PC-9 (cell line): ENCODE data around the gene ZNF420. TPM values are rescaled to one million over a fixed set of nuclear protein-coding genes. Genes with fewer than 3 reads are reported as not detected.
"Not testable (repeated sequence)": the region's sequence is repeated elsewhere in the genome, so short reads cannot be mapped to it uniquely, and the experiment has no call there.

Source experiments
- BruUV-seq: library from RNA; stranded (reverse); fragments of 400-500 nt; replicated peaks from 2 replicates; lab custom pipeline; 2021; lab: Mats Ljungman, UMichigan
- CTCF ChIA-PET: fragments of 300-600 bp; sonication (Branson Sonifier 250); formaldehyde crosslinking; loops from one replicate; lab custom pipeline; 2022; ENCODE audit warnings: antibody characterized with exemption; lab: Charles Lee
- POLR2A ChIA-PET: fragments of 300-600 bp; sonication (Branson Sonifier 250); formaldehyde crosslinking; loops from one replicate; lab custom pipeline; 2022; ENCODE audit warnings: antibody characterized with exemption; ENCODE audit not compliant: unreplicated experiment; lab: Charles Lee
- DNase-seq, 2 experiments: peaks; one replicate each; pipeline versions ENCODE4 v3.0.0 to v3.0.0-alpha.2; 2015 to 2022; ENCODE audit warnings: mixed read lengths in 1 of 2
- H2AFZ ChIP-seq: fragments of 200-600 bp; sonication (generic); 2 replicates; pipeline ENCODE4 v1.8.1; 2017; ENCODE audit warnings: antibody characterized with exemption
- H3F3A ChIP-seq: fragments of 200-600 bp; sonication (generic); 2 replicates; pipeline ENCODE4 v1.8.1; 2017; ENCODE audit warnings: antibody characterized with exemption, mild to moderate bottlenecking, low read depth; ENCODE audit not compliant: insufficient read depth
- H3K27ac ChIP-seq: fragments of 200-600 bp; sonication (generic); 2 replicates; pipeline ENCODE4 v1.6.1; 2016; ENCODE audit warnings: mixed run types
- H3K27me3 ChIP-seq: fragments of 200-600 bp; sonication (generic); 2 replicates; pipeline ENCODE4 v1.6.1; 2016; ENCODE audit warnings: low read depth, mixed run types; ENCODE audit not compliant: insufficient read depth
- H3K36me3 ChIP-seq: fragments of 200-600 bp; sonication (generic); 2 replicates; pipeline ENCODE4 v1.6.1; 2016; ENCODE audit warnings: low read depth, mixed run types
- H3K4me1 ChIP-seq: fragments of 200-600 bp; sonication (generic); replicated peaks from 2 replicates; pipeline ENCODE4 v1.6.1; 2016; ENCODE audit warnings: mixed run types; ENCODE audit not compliant: insufficient read depth
- H3K4me2 ChIP-seq: fragments of 200-600 bp; sonication (generic); 2 replicates; pipeline ENCODE4 v1.6.1; 2017; ENCODE audit warnings: mixed run types
- H3K4me3 ChIP-seq: fragments of 200-600 bp; sonication (generic); 2 replicates; pipeline ENCODE4 v1.6.1; 2016; ENCODE audit warnings: mixed run types
- H3K79me2 ChIP-seq: fragments of 200-600 bp; sonication (generic); 2 replicates; pipeline ENCODE4 v1.6.1; 2017; ENCODE audit warnings: low read depth, mixed run types
- H3K9me2 ChIP-seq: fragments of 200-600 bp; sonication (generic); 2 replicates; pipeline ENCODE4 v1.8.1; 2017; ENCODE audit warnings: mild to moderate bottlenecking; ENCODE audit not compliant: insufficient read depth
- H3K9me3 ChIP-seq: fragments of 200-600 bp; sonication (generic); 2 replicates; pipeline ENCODE4 v1.8.1; 2016; ENCODE audit warnings: low read depth; ENCODE audit not compliant: insufficient read depth
- H4K20me1 ChIP-seq: fragments of 200-600 bp; sonication (generic); 2 replicates; pipeline ENCODE4 v1.8.1; 2017; ENCODE audit not compliant: insufficient read depth
- CTCF ChIP-seq: fragments of 200-600 bp; sonication (generic); conservative IDR thresholded peaks from 2 replicates; pipeline ENCODE4 v1.6.1; 2017; ENCODE audit warnings: mixed run types, antibody characterized with exemption, mild to moderate bottlenecking, moderate library complexity
- EZH2 ChIP-seq: fragments of 200-600 bp; sonication (generic); IDR thresholded peaks from 2 replicates; pipeline ENCODE4 v1.8.0; 2017; ENCODE audit warnings: antibody characterized with exemption, low read depth
- intact Hi-C: fragments of 100-400 bp; cut with micrococcal nuclease; formaldehyde crosslinking; loops from one replicate; pipeline ENCODE4 v1.10.0; 2022; ENCODE audit not compliant: unreplicated experiment
- total RNA-seq: library from RNA; stranded (reverse); gene quantifications from 2 replicates; pipeline ENCODE4 v1.2.3, GENCODE V29; 2021

ZNF420 gene
- total RNA-seq, 1 experiment from 2014 or later, result 4.7 TPM

GRCh38 chr19:37087110-37087509 lies 8.9 kb downstream of the ZNF420 start:
- Histone ChIP-seq H3F3A (no peaks in the 10 kb centered on the region), H3K4me2 (no peak overlapping the region), H3K36me3 (peaks cover 36% of the 10 kb centered on the region), H3K4me1 (no peaks in the 10 kb centered on the region), H3K9me2 (no peaks in the 10 kb centered on the region), H4K20me1 (no peaks in the 10 kb centered on the region), H3K27me3 (no peaks in the 10 kb centered on the region), H3K4me3 (no peak overlapping the region), H3K79me2 (no peaks in the 10 kb centered on the region), H3K27ac (no peak overlapping the region), H3K9me3 (peaks cover 53% of the 10 kb centered on the region), H2AFZ (no peak overlapping the region)
- TF ChIP-seq CTCF (no peak), EZH2 (no peak)
- ChIA-PET CTCF (no interaction called here), POLR2A (no interaction called here)
- DNase-seq, result no peak
- BruUV-seq, result no TSS peak
- intact Hi-C loops, result no loop called here

- H2AFZ ChIP-seq, result no peak overlapping the region
- CTCF ChIA-PET, result no interaction called here
- no peak overlapping the region for H3K4me3 ChIP-seq
- no peaks in the 10 kb centered on the region for H3K4me1 ChIP-seq
- H3K4me2 ChIP-seq, result no peak overlapping the region
- no peak for TF ChIP-seq CTCF
- TF ChIP-seq EZH2, result no peak
- no peaks in the 10 kb centered on the region for H4K20me1 ChIP-seq
- no peak overlapping the region for H3K27ac ChIP-seq
- intact Hi-C loops, result no loop called here
- POLR2A ChIA-PET, result no interaction called here
- BruUV-seq, result no TSS peak
- peaks cover 27% of the 10 kb centered on the region for H3K9me3 ChIP-seq
- DNase-seq, result no peak
- H3F3A ChIP-seq, result no peaks in the 10 kb centered on the region
- no peaks in the 10 kb centered on the region for H3K27me3 ChIP-seq
- no peaks in the 10 kb centered on the region for H3K79me2 ChIP-seq
- peaks cover 30% of the 10 kb centered on the region for H3K36me3 ChIP-seq
- H3K9me2 ChIP-seq, result no peaks in the 10 kb centered on the region
Measured at GRCh38 chr19:37095859-37096258, 17.6 kb downstream of the ZNF420 start.

- Histone ChIP-seq H2AFZ (no peak overlapping the region), H3K36me3 (peaks cover 13% of the 10 kb centered on the region; the same call in 1 of the 2 replicates)
Measured at GRCh38 chr19:37098570-37098969, 20.3 kb downstream of the ZNF420 start.

GRCh38 chr19:37104135-37104534 lies 25.9 kb downstream of the ZNF420 start:
- H3K4me1 ChIP-seq, H3K9me2 ChIP-seq, H3K4me3 ChIP-seq, H3K79me2 ChIP-seq, intact Hi-C loops, CTCF ChIA-PET, H3F3A ChIP-seq, H3K27ac ChIP-seq, BruUV-seq, H3K36me3 ChIP-seq, H4K20me1 ChIP-seq, DNase-seq, H3K4me2 ChIP-seq, H3K27me3 ChIP-seq, H2AFZ ChIP-seq: not testable (repeated sequence)
- peaks cover 33% of the 10 kb centered on the region for H3K9me3 ChIP-seq
- POLR2A ChIA-PET, result interaction anchor here (0.7 kb wide), 1 partner anchor 103 kb away, joined by 6 read pairs; no protein-coding TSS in a partner anchor

More at GRCh38 chr19:37098570-37098969, 20.3 kb downstream of the ZNF420 start:
- H3K9me3 ChIP-seq, result peaks cover 33% of the 10 kb centered on the region
- no peaks in the 10 kb centered on the region for H3K79me2 ChIP-seq
- H3K27ac ChIP-seq, result no peak overlapping the region
- POLR2A ChIA-PET, result no interaction called here
- no peaks in the 10 kb centered on the region for H4K20me1 ChIP-seq
- H3K4me3 ChIP-seq, result no peak overlapping the region
- DNase-seq, result no peak
- H3K4me1 ChIP-seq, result no peaks in the 10 kb centered on the region
- H3K4me2 ChIP-seq, result no peak overlapping the region
- CTCF ChIA-PET, result no interaction called here
- no TSS peak for BruUV-seq
- intact Hi-C loops, result no loop called here
- no peak for TF ChIP-seq CTCF
- no peak for TF ChIP-seq EZH2
- H3K9me2 ChIP-seq, result no peaks in the 10 kb centered on the region
- H3F3A ChIP-seq, result no peaks in the 10 kb centered on the region
- H3K27me3 ChIP-seq, result no peaks in the 10 kb centered on the region
